Peyer's patch (tissue), 4 donors: ENCODE measurements around the gene APC2. TPM values are rescaled to one million over a fixed set of nuclear protein-coding genes. Genes with fewer than 3 reads are reported as not detected.

Experiments
- DNase-seq, 3 donors: peaks; one replicate each; pipeline ENCODE4 v3.0.0-alpha.2; 2017 to 2019
- H3K27ac ChIP-seq, 4 donors: fragments of 200-600 bp; sonication (generic); one replicate each; pipeline ENCODE4 v1.5.1; 2016 to 2019
- H3K27me3 ChIP-seq, 2 donors: fragments of 200-600 bp; sonication (generic); one replicate each; pipeline ENCODE4 v1.5.1; 2019
- H3K36me3 ChIP-seq, 3 donors: fragments of 200-600 bp; sonication (generic); one replicate each; pipeline ENCODE4 v1.5.1; 2016 to 2019
- H3K4me1 ChIP-seq, 4 donors: fragments of 200-600 bp; sonication (generic); one replicate each; pipeline ENCODE4 v1.5.1; 2016 to 2019
- H3K4me3 ChIP-seq, 4 donors: fragments of 200-600 bp; sonication (generic); 1 replicate in 3 of 4; 2 replicates in 1 of 4; pipeline ENCODE4 v1.5.1; 2016 to 2019; ENCODE audit warnings: mild to moderate bottlenecking in 1 of 4
- H3K9me3 ChIP-seq, 4 donors: fragments of 200-600 bp; sonication (generic); one replicate each; pipeline ENCODE4 v1.5.1; 2016 to 2019; ENCODE audit warnings: mild to moderate bottlenecking in 1 of 4
- POLR2A ChIP-seq, 2 donors: fragments of 450-650 bp; IDR thresholded peaks; one replicate each; pipeline ENCODE4 v1.5.1; 2017; ENCODE audit warnings: antibody characterized with exemption in 2 of 2, mild to moderate bottlenecking in 2 of 2, moderate library complexity in 2 of 2
- total RNA-seq, 4 donors: library from RNA; depleted of rRNA; stranded (reverse); fragments of >200 nt; gene quantifications; one replicate each; pipeline ENCODE4 v1.1.0, GENCODE V29; 2016
- TF ChIP-seq, protein P1 (sequence below), 6 experiments: fragments of 450-650 bp in 4 of 6; fragments of 200-600 bp in 2 of 6; sonication (generic) in 1 of 6; IDR thresholded peaks; one replicate each; pipeline ENCODE4 v1.5.1; 2017 to 2019; ENCODE audit warnings: antibody characterized with exemption in 6 of 6, mild to moderate bottlenecking in 3 of 6, moderate library complexity in 1 of 6

The APC2 gene
- total RNA-seq, 4 donors from 2014 or later: 0.18 to 0.76 (median 0.27) TPM; not detected in 1

DNA sequence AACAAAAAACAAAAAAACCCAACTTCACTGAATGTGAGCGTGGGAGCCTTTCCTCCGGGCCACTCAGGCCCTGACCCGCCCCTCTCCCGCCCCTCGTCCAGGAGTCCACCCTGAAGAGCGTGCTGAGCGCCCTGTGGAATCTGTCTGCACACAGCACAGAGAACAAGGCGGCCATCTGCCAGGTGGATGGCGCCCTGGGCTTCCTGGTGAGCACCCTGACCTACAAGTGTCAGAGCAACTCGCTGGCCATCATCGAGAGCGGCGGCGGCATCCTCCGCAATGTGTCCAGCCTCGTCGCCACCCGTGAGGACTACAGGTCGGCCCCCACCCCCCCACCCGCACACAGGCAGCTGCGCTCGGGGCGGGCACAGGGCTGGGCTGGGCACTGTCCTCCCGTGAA is 11.9 kb downstream of the APC2 start:
- peaks cover 0 to 18% (median 8%) of the 10 kb centered on the region in 4 donors for H3K4me1 ChIP-seq
- no peaks in the 10 kb centered on the region for H3K9me3 ChIP-seq
- H3K4me3 ChIP-seq: no peak overlapping the region
- DNase-seq: no peak
- no peaks in the 10 kb centered on the region for H3K36me3 ChIP-seq
- peaks cover 0 to 17% of the 10 kb centered on the region in 2 donors for H3K27me3 ChIP-seq
- no peak for TF ChIP-seq POLR2A (IDR thresholded peaks at IDR 0.05)
- TF ChIP-seq, protein P1, sequence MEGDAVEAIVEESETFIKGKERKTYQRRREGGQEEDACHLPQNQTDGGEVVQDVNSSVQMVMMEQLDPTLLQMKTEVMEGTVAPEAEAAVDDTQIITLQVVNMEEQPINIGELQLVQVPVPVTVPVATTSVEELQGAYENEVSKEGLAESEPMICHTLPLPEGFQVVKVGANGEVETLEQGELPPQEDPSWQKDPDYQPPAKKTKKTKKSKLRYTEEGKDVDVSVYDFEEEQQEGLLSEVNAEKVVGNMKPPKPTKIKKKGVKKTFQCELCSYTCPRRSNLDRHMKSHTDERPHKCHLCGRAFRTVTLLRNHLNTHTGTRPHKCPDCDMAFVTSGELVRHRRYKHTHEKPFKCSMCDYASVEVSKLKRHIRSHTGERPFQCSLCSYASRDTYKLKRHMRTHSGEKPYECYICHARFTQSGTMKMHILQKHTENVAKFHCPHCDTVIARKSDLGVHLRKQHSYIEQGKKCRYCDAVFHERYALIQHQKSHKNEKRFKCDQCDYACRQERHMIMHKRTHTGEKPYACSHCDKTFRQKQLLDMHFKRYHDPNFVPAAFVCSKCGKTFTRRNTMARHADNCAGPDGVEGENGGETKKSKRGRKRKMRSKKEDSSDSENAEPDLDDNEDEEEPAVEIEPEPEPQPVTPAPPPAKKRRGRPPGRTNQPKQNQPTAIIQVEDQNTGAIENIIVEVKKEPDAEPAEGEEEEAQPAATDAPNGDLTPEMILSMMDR (IDR thresholded peaks at IDR 0.05): no peak
- H3K27ac ChIP-seq: no peak overlapping the region

DNA sequence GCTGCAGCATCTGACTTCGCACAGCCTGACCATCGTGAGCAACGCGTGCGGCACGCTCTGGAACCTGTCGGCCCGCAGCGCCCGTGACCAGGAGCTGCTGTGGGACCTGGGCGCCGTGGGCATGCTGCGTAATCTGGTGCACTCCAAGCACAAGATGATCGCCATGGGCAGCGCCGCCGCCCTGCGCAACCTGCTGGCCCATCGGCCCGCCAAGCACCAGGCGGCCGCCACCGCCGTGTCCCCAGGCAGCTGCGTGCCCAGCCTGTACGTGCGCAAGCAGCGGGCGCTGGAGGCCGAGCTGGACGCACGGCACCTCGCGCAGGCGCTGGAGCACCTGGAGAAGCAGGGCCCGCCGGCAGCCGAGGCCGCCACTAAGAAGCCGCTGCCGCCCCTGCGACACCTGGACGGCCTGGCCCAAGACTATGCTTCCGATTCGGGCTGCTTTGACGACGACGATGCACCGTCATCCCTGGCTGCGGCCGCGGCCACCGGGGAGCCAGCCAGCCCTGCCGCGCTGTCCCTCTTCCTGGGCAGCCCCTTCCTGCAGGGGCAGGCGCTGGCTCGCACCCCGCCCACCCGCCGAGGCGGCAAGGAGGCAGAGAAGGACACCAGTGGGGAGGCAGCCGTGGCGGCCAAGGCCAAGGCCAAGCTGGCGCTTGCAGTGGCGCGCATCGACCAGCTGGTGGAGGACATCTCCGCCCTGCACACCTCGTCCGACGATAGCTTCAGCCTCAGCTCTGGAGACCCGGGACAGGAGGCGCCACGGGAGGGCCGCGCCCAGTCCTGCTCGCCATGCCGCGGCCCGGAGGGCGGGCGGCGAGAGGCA is 15.5 kb downstream of the APC2 start:
- H3K9me3 ChIP-seq: no peaks in the 10 kb centered on the region
- peaks cover 17 to 51% (median 39%) of the 10 kb centered on the region in 4 donors for H3K4me1 ChIP-seq
- no peaks in the 10 kb centered on the region for H3K36me3 ChIP-seq
- no peak overlapping the region for H3K27ac ChIP-seq
- H3K4me3 ChIP-seq: no peak overlapping the region
- peak in 2 of 3 donors; percentile 72 to 84 for DNase-seq
- peaks cover 0 to 41% of the 10 kb centered on the region in 2 donors for H3K27me3 ChIP-seq
- TF ChIP-seq, protein P1 (IDR thresholded peaks at IDR 0.05): peak in 5 of 6 experiments; percentile 20 to 78 (median 67)
- no peak for TF ChIP-seq POLR2A (IDR thresholded peaks at IDR 0.05)

DNA sequence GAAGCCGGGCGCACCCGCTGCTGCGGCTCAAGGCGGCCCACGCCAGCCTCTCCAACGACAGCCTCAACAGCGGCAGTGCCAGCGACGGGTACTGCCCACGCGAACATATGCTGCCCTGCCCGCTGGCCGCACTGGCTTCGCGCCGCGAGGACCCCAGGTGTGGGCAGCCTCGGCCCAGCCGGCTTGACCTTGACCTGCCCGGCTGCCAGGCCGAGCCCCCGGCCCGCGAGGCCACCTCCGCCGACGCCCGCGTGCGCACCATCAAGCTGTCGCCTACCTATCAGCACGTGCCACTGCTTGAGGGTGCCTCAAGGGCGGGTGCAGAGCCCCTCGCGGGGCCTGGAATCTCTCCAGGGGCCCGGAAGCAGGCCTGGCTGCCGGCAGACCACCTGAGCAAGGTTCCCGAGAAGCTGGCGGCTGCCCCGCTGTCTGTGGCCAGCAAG is 16.1 kb downstream of the APC2 start:
- Histone ChIP-seq H3K27ac (no peak overlapping the region), H3K36me3 (no peaks in the 10 kb centered on the region), H3K9me3 (no peaks in the 10 kb centered on the region), H3K27me3 (peaks cover 0 to 48% of the 10 kb centered on the region in 2 donors), H3K4me1 (peaks cover 20 to 57% (median 46%) of the 10 kb centered on the region in 4 donors), H3K4me3 (no peak overlapping the region)
- no peak for TF ChIP-seq POLR2A (IDR thresholded peaks at IDR 0.05)
- TF ChIP-seq, protein P1 (IDR thresholded peaks at IDR 0.05): no peak
- no peak for DNase-seq

DNA sequence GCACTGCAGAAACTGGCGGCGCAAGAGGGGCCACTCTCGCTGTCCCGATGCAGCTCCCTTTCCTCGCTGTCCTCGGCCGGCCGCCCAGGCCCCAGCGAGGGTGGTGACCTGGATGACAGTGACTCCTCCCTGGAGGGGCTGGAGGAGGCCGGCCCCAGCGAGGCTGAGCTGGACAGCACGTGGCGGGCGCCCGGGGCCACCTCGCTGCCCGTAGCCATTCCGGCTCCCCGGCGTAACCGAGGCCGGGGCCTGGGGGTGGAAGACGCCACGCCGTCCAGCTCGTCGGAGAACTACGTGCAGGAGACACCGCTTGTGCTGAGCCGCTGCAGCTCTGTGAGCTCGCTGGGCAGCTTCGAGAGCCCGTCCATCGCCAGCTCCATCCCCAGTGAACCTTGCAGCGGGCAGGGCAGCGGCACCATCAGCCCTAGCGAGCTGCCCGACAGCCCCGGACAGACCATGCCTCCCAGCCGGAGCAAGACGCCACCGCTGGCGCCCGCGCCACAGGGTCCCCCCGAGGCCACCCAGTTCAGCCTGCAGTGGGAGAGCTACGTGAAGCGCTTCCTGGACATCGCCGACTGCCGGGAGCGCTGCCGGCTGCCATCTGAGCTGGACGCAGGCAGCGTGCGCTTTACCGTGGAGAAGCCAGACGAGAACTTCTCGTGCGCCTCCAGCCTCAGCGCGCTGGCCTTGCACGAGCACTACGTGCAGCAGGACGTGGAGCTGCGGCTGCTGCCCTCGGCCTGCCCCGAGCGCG is 16.7 kb downstream of the APC2 start:
- Histone ChIP-seq H3K9me3 (no peaks in the 10 kb centered on the region), H3K4me1 (peaks cover 24 to 63% (median 52%) of the 10 kb centered on the region in 4 donors), H3K36me3 (no peaks in the 10 kb centered on the region), H3K27me3 (peaks cover 0 to 54% of the 10 kb centered on the region in 2 donors), H3K27ac (no peak overlapping the region), H3K4me3 (peak overlapping the region in 1 of 4 donors; percentile 3)
- TF ChIP-seq, protein P1 (IDR thresholded peaks at IDR 0.05): no peak
- no peak for TF ChIP-seq POLR2A (IDR thresholded peaks at IDR 0.05)
- no peak for DNase-seq

DNA sequence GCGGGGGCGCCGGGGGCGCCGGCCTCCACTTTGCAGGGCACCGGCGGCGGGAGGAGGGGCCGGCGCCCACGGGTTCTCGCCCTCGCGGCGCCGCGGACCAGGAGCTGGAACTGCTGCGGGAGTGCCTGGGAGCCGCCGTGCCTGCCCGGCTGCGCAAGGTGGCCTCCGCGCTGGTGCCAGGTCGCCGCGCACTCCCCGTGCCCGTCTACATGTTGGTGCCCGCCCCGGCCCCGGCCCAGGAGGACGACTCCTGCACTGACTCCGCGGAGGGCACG is 17.2 kb downstream of the APC2 start:
- H3K9me3 ChIP-seq: no peaks in the 10 kb centered on the region
- H3K36me3 ChIP-seq: no peaks in the 10 kb centered on the region
- no peak overlapping the region for H3K27ac ChIP-seq
- peak overlapping the region in 2 of 4 donors; percentile 18 to 48 for H3K4me3 ChIP-seq
- peaks cover 0 to 59% of the 10 kb centered on the region in 2 donors for H3K27me3 ChIP-seq
- DNase-seq: no peak
- TF ChIP-seq POLR2A (IDR thresholded peaks at IDR 0.05): no peak
- TF ChIP-seq, protein P1 (IDR thresholded peaks at IDR 0.05): no peak
- H3K4me1 ChIP-seq: peaks cover 24 to 68% (median 55%) of the 10 kb centered on the region in 4 donors
